H1 (cell line): ENCODE data around the gene GLIS2. TPM values are rescaled to one million over a fixed set of nuclear protein-coding genes. Genes with fewer than 3 reads are reported as not detected.

Source experiments
- CTCF ChIA-PET: fragments of 300-600 bp; sonication (Branson Sonifier 250); formaldehyde crosslinking; loops from one replicate; lab custom pipeline; 2021; ENCODE audit not compliant: partially characterized antibody; lab: Charles Lee
- POLR2A ChIA-PET: fragments of 300-600 bp; sonication (Branson Sonifier 250); formaldehyde crosslinking; loops from one replicate; lab custom pipeline; 2021; ENCODE audit warnings: inconsistent platforms; ENCODE audit not compliant: partially characterized antibody; lab: Charles Lee
- DNase-seq, 2 experiments: peaks; one replicate each; pipeline versions ENCODE4 v3.0.0 to v3.0.0-alpha.2; 2010 to 2022; ENCODE audit warnings: low spot score in 2 of 2, low read depth in 1 of 2, mixed read lengths in 1 of 2
- FAIRE-seq: peaks from 2 replicates; lab custom pipeline; 2011; peaks lifted over from hg19 to GRCh38; lab: Jason Lieb, UNC
- H2AFZ ChIP-seq: 2 replicates; pipeline ENCODE4 v1.8.1; 2012; ENCODE audit warnings: low read length, inconsistent platforms
- H2AK5ac ChIP-seq: 2 replicates; pipeline ENCODE4 v1.6.1; 2013; ENCODE audit warnings: low read depth, low read length
- H2BK120ac ChIP-seq: replicated peaks from 2 replicates; pipeline ENCODE3; 2013; ENCODE audit warnings: low read depth, low read length, inconsistent platforms
- H2BK12ac ChIP-seq: 2 replicates; pipeline ENCODE4 v1.6.1; 2013; ENCODE audit warnings: low read depth, low read length
- H2BK15ac ChIP-seq: 2 replicates; pipeline ENCODE4 v1.6.1; 2013; ENCODE audit warnings: low read length
- H2BK20ac ChIP-seq: 2 replicates; pipeline ENCODE4 v1.6.1; 2013; ENCODE audit warnings: low read length
- H2BK5ac ChIP-seq: 2 replicates; pipeline ENCODE4 v1.6.1; 2013; ENCODE audit warnings: low read depth, low read length
- H3K14ac ChIP-seq: 2 replicates; pipeline ENCODE4 v1.6.1; 2013; ENCODE audit warnings: inconsistent platforms; ENCODE audit not compliant: insufficient read length
- H3K18ac ChIP-seq: 2 replicates; pipeline ENCODE4 v1.6.1; 2013; ENCODE audit warnings: low read length; ENCODE audit errors: extremely low read depth
- H3K23ac ChIP-seq: 2 replicates; pipeline ENCODE4 v1.6.1; 2013; ENCODE audit warnings: inconsistent platforms; ENCODE audit not compliant: insufficient read length
- H3K23me2 ChIP-seq: 2 replicates; pipeline ENCODE4 v1.6.1; 2013; ENCODE audit warnings: low read depth, low read length
- H3K27ac ChIP-seq: 2 replicates; pipeline ENCODE4 v1.6.1; 2011; ENCODE audit warnings: low read depth, low read length, inconsistent platforms
- H3K27me3 ChIP-seq, 4 experiments: replicated peaks in 1 of 4; 1 replicate in 1 of 4; 2 replicates in 3 of 4; pipeline versions ENCODE4 v1.6.1 to v1.8.1; 2011 to 2013; ENCODE audit warnings: low read length in 3 of 4, mild to moderate bottlenecking in 3 of 4, inconsistent platforms in 2 of 4, mixed read lengths in 2 of 4, moderate library complexity in 1 of 4; ENCODE audit not compliant: control insufficient read depth in 3 of 4, insufficient read depth in 3 of 4; ENCODE audit errors: extremely low read depth in 1 of 4
- H3K36me3 ChIP-seq, 4 experiments: 2 replicates each; pipeline versions ENCODE4 v1.6.1 to v1.8.1; 2011 to 2013; ENCODE audit warnings: mild to moderate bottlenecking in 4 of 4, low read length in 3 of 4, moderate library complexity in 2 of 4, control low read depth in 1 of 4, inconsistent platforms in 1 of 4; ENCODE audit not compliant: insufficient read depth in 4 of 4, control insufficient read depth in 2 of 4
- H3K4ac ChIP-seq: replicated peaks from 2 replicates; pipeline ENCODE3; 2013; ENCODE audit warnings: low read length, low read depth, mixed read lengths, inconsistent platforms; ENCODE audit not compliant: insufficient read length
- H3K4me1 ChIP-seq, 4 experiments: replicated peaks in 1 of 4; 1 replicate in 1 of 4; 2 replicates in 3 of 4; pipeline versions ENCODE4 v1.6.1 to v1.8.1; 2011 to 2013; ENCODE audit warnings: low read length in 3 of 4, inconsistent platforms in 2 of 4, mixed read lengths in 1 of 4; ENCODE audit not compliant: insufficient read depth in 4 of 4, control insufficient read depth in 3 of 4
- H3K4me2 ChIP-seq, 2 experiments: 2 replicates each; pipeline versions ENCODE4 v1.6.1 to v1.8.1; 2011 to 2013; ENCODE audit warnings: low read depth in 2 of 2, low read length in 2 of 2, control low read depth in 1 of 2, inconsistent platforms in 1 of 2, mild to moderate bottlenecking in 1 of 2; ENCODE audit not compliant: insufficient read depth in 1 of 2
- H3K4me3 ChIP-seq, 4 experiments: fragments of 200-600, 300-600 bp in 1 of 4; sonication (generic), shearing (Covaris generic), sonication (Bioruptor Twin) in 1 of 4; 2 replicates each; pipeline versions ENCODE4 v1.5.1 to v1.8.1; 2011 to 2016; ENCODE audit warnings: low read length in 4 of 4, low read depth in 3 of 4, control low read depth in 2 of 4, inconsistent platforms in 2 of 4, mild to moderate bottlenecking in 2 of 4, mixed read lengths in 1 of 4, moderate library complexity in 1 of 4; ENCODE audit not compliant: insufficient read depth in 2 of 4; ENCODE audit errors: extremely low read depth in 1 of 4
- H3K56ac ChIP-seq: replicated peaks from 2 replicates; pipeline ENCODE3; 2013; ENCODE audit warnings: low read depth, mild to moderate bottlenecking, mixed read lengths, low read length, inconsistent platforms; ENCODE audit not compliant: insufficient read length
- H3K79me1 ChIP-seq: 2 replicates; pipeline ENCODE4 v1.6.1; 2013; ENCODE audit warnings: low read depth, low read length, control low read depth
- H3K79me2 ChIP-seq, 2 experiments: 2 replicates each; pipeline versions ENCODE4 v1.6.1 to v1.8.1; 2012 to 2013; ENCODE audit warnings: low read length in 2 of 2, mild to moderate bottlenecking in 2 of 2, inconsistent platforms in 1 of 2; ENCODE audit not compliant: insufficient read depth in 2 of 2, control insufficient read depth in 1 of 2
- H3K9ac ChIP-seq, 4 experiments: replicated peaks in 1 of 4; 1 replicate in 1 of 4; 2 replicates in 3 of 4; pipeline versions ENCODE4 v1.6.1 to v1.8.1; 2011 to 2013; ENCODE audit warnings: low read depth in 3 of 4, low read length in 3 of 4, control low read depth in 2 of 4, mild to moderate bottlenecking in 2 of 4, moderate library complexity in 2 of 4, inconsistent platforms in 1 of 4; ENCODE audit errors: extremely low read depth in 1 of 4
- H3K9me3 ChIP-seq, 2 experiments: 2 replicates each; pipeline versions ENCODE4 v1.6.1 to v1.8.1; 2012 to 2013; ENCODE audit warnings: mild to moderate bottlenecking in 2 of 2, moderate library complexity in 2 of 2, control low read depth in 1 of 2, inconsistent platforms in 1 of 2, low read depth in 1 of 2, low read length in 1 of 2, mixed read lengths in 1 of 2; ENCODE audit not compliant: insufficient read depth in 2 of 2
- H4K20me1 ChIP-seq, 2 experiments: replicated peaks in 1 of 2; 2 replicates each; pipeline versions ENCODE3 to v1.8.1; 2011 to 2013; ENCODE audit warnings: inconsistent platforms in 2 of 2, low read length in 2 of 2, mild to moderate bottlenecking in 1 of 2; ENCODE audit not compliant: insufficient read depth in 2 of 2, control insufficient read depth in 1 of 2
- H4K5ac ChIP-seq: 2 replicates; pipeline ENCODE4 v1.6.1; 2013; ENCODE audit warnings: low read length, low read depth, mixed read lengths, inconsistent platforms; ENCODE audit not compliant: insufficient read length
- H4K8ac ChIP-seq: 2 replicates; pipeline ENCODE4 v1.8.0; 2013; ENCODE audit warnings: mild to moderate bottlenecking, moderate library complexity, low read length, inconsistent platforms; ENCODE audit not compliant: insufficient read depth; ENCODE audit errors: extremely low read depth
- H4K91ac ChIP-seq: replicated peaks from 2 replicates; pipeline ENCODE3; 2013; ENCODE audit warnings: low read length, mixed read lengths, inconsistent platforms; ENCODE audit not compliant: insufficient read length
- CHD2 ChIP-seq: IDR thresholded peaks from 2 replicates; pipeline ENCODE4 v1.6.1; 2012; ENCODE audit warnings: low read length, improper control_type of control experiment
- CTBP2 ChIP-seq: IDR thresholded peaks from 2 replicates; pipeline ENCODE4 v1.7.0; 2011; ENCODE audit warnings: borderline replicate concordance, mild to moderate bottlenecking, moderate library complexity, mixed read lengths, low read length; ENCODE audit not compliant: insufficient read depth, insufficient read length
- GTF2F1 ChIP-seq: IDR thresholded peaks from 2 replicates; pipeline ENCODE4 v1.6.1; 2012; ENCODE audit warnings: low read depth, low read length, improper control_type of control experiment, borderline replicate concordance
- WGBS, 2 experiments: shearing (Covaris generic) in 1 of 2; methylation state at CpG; one replicate each; pipeline versions ENCODE4 v1.1.6 to v1.1.7; 2013 to 2015; ENCODE audit warnings: low lambda C conversion rate in 2 of 2, mixed read lengths in 2 of 2, inconsistent platforms in 1 of 2, low coverage in 1 of 2, missing lambda C conversion rate in 1 of 2; ENCODE audit not compliant: insufficient replicate concordance in 2 of 2, insufficient coverage in 1 of 2, insufficient read length in 1 of 2; ENCODE audit errors: extremely low coverage in 1 of 2, missing lambda C conversion rate in 1 of 2; 5-methylcytosine and 5-hydroxymethylcytosine counted together
- polyA plus RNA-seq, 7 experiments: library from polyadenylated mRNA; depleted of rRNA in 3 of 7; stranded (reverse) in 5 of 7; unstranded in 2 of 7; fragments of >200 nt in 5 of 7; fragments of 200-250 nt in 2 of 7; gene quantifications; 1 replicate in 5 of 7; 2 replicates in 1 of 7; 4 replicates in 1 of 7; pipeline versions ENCODE4 v1.2.1 to v1.2.3, GENCODE V29; 2011 to 2013; ENCODE audit warnings: missing spikeins in 2 of 7, mixed read lengths in 2 of 7
- total RNA-seq: library from RNA; stranded (reverse); fragmentation: NEBNext Ultra II Directional; extraction: Animal tissue kit (Norgen Biotek cat#: 25700); gene quantifications from 2 replicates; pipeline ENCODE4 v1.2.1, GENCODE V29; 2021

The GLIS2 gene
- total and polyA plus RNA-seq, 2 of the 8 experiments (the other 6 are each of a cell fraction or from before 2014, with no cell fraction given): 4.3 to 17.4 TPM

DNA sequence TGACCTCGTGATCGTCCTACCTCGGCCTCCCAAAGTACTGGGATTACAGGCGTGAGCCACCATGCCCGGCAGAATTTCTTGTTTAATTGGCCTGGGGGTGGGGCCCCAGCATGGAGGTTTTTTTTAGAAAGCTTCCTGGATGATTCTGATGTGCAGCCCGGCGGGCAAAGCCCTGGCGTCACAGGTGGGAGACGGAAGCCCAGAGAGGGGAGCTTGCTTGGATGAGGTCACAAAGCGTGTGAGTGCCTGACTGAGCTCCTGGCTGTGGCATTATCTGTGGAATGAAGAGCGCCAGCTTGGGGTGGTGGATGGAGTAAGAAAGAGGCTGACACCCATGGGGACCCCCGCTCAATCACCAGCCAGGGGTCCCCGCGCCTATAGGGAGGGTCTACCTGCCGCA is 59.9 kb downstream of the GLIS2 start:
- FAIRE-seq (no peak), DNase-seq (no peak)
- Histone ChIP-seq H3K23ac (no peak overlapping the region), H4K20me1 (peaks cover 6 to 21% of the 10 kb centered on the region in 2 experiments), H3K9ac (no peak overlapping the region), H3K4me1 (peaks cover 4 to 68% (median 57%) of the 10 kb centered on the region in 4 experiments), H2AK5ac (no peak overlapping the region), H3K56ac (no peak overlapping the region), H2BK12ac (no peak overlapping the region), H4K5ac (no peak overlapping the region), H3K79me2 (peaks cover 0 to 11% of the 10 kb centered on the region in 2 experiments; a peak in 1 of 4 replicates), H3K9me3 (no peaks in the 10 kb centered on the region), H3K4ac (no peak overlapping the region), H3K14ac (no peak overlapping the region), H3K4me2 (no peak overlapping the region), H4K91ac (no peak overlapping the region), H3K4me3 (no peak overlapping the region), H3K23me2 (peaks cover 6% of the 10 kb centered on the region; the same call in 1 of the 2 replicates), H2BK120ac (no peak overlapping the region), H3K79me1 (peaks cover 6% of the 10 kb centered on the region), H2BK15ac (no peak overlapping the region), H3K27ac (no peak overlapping the region), H2BK20ac (no peak overlapping the region), H3K27me3 (peaks cover 0 to 1% (median 0%) of the 10 kb centered on the region in 4 experiments; a peak in 2 of 7 replicates), H2AFZ (no peak overlapping the region), H4K8ac (peak overlapping the region; percentile 36; the same call in 1 of the 2 replicates), H2BK5ac (no peak overlapping the region), H3K36me3 (no peaks in the 10 kb centered on the region), H3K18ac (no peak overlapping the region)
- 93% methylated on average over 12 of the region's 15 CpGs; no CpG with 5 or more reads in 1 of the 2 experiments for WGBS, 2 experiments
- CTCF ChIA-PET: interaction anchor here (0.5 to 24.8 kb wide), 8 partner anchors 10 to 87 kb away, joined by 3 to 659 read pairs (median 12); no protein-coding TSS in a partner anchor
- POLR2A ChIA-PET: interaction anchor here (1.0 to 11.7 kb wide), 7 partner anchors 11 to 239 kb away, joined by 3 to 223 read pairs (median 19); partner anchors contain the start of genes PAM16 and UBALD1
- no peak for TF ChIP-seq CHD2
- TF ChIP-seq GTF2F1: no peak
- TF ChIP-seq CTBP2: no peak
